IPS DF 4.7 (cell line): ENCODE data around the gene XPC.

Source experiments
- DNase-seq: peaks from one replicate; pipeline ENCODE4 v3.0.0-alpha.2; 2013; ENCODE audit warnings: low spot score; ENCODE audit errors: extremely low read depth

Gene XPC

GRCh38 chr3:14208168-14208567, 29.8 kb upstream of the XPC start:
- no peak for DNase-seq

GRCh38 chr3:14206548-14207177, 28.3 kb upstream of the XPC start:
- no peak for DNase-seq

GRCh38 chr3:14204515-14205284, 26.3 kb upstream of the XPC start:
- DNase-seq, result no peak

- DNase-seq, result no peak
Observed at GRCh38 chr3:14203521-14204079, 25.2 kb upstream of the XPC start.

GRCh38 chr3:14202874-14203520, 24.6 kb upstream of the XPC start:
- DNase-seq, result no peak

GRCh38 chr3:14201940-14202684, 23.7 kb upstream of the XPC start:
- DNase-seq, result no peak

- no peak for DNase-seq
Observed at GRCh38 chr3:14200841-14201240, 22.4 kb upstream of the XPC start.

GRCh38 chr3:14200276-14200675, 21.9 kb upstream of the XPC start:
- no peak for DNase-seq

- no peak for DNase-seq
Observed at GRCh38 chr3:14199641-14200040, 21.2 kb upstream of the XPC start.

- no peak for DNase-seq
Observed at GRCh38 chr3:14194865-14195264, 16.5 kb upstream of the XPC start.

GRCh38 chr3:14188041-14188754, 9.8 kb upstream of the XPC start:
- no peak for DNase-seq

GRCh38 chr3:14186854-14187458, 8.6 kb upstream of the XPC start:
- no peak for DNase-seq

GRCh38 chr3:14183015-14183577, 4.7 kb upstream of the XPC start:
- no peak for DNase-seq

- DNase-seq, result no peak
Observed at GRCh38 chr3:14181253-14181652, 2.9 kb upstream of the XPC start.

GRCh38 chr3:14179795-14180194, 1.4 kb upstream of the XPC start:
- no peak for DNase-seq

- DNase-seq, result no peak
Observed at GRCh38 chr3:14179114-14179465, 689 bp upstream of the XPC start.

- no peak for DNase-seq
Observed at GRCh38 chr3:14177580-14178246, 688 bp downstream of the XPC start.

- no peak for DNase-seq
Observed at GRCh38 chr3:14175383-14176037, 2.9 kb downstream of the XPC start.

GRCh38 chr3:14174483-14174882, 3.9 kb downstream of the XPC start:
- no peak for DNase-seq
